ENCODE data around the gene WEE1.

DNA sequence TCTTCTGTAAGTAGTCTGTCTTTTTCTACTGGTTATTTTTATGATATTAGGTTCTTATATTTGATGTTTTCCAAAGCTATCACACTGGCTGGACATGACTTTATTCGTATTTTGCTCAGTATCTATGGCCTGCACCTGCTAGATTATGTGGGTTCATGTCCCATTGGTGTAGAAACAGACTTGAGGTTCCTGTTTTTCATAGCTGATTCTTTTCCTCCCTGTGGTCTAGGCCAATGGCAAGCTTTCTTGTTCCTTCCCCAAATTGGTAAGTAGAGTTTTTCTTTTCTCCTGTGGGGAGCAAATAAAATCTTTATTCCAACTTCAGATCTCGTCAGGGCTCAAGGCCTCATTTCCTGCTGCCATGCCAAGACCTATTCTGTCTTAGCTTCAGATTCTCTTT, 60.2 kb downstream of the WEE1 start:
- TF ChIP-seq, protein P1, sequence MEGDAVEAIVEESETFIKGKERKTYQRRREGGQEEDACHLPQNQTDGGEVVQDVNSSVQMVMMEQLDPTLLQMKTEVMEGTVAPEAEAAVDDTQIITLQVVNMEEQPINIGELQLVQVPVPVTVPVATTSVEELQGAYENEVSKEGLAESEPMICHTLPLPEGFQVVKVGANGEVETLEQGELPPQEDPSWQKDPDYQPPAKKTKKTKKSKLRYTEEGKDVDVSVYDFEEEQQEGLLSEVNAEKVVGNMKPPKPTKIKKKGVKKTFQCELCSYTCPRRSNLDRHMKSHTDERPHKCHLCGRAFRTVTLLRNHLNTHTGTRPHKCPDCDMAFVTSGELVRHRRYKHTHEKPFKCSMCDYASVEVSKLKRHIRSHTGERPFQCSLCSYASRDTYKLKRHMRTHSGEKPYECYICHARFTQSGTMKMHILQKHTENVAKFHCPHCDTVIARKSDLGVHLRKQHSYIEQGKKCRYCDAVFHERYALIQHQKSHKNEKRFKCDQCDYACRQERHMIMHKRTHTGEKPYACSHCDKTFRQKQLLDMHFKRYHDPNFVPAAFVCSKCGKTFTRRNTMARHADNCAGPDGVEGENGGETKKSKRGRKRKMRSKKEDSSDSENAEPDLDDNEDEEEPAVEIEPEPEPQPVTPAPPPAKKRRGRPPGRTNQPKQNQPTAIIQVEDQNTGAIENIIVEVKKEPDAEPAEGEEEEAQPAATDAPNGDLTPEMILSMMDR (IDR thresholded peaks at IDR 0.05) = no peak
- TF ChIP-seq POLR2AphosphoS5 (IDR thresholded peaks at IDR 0.05; ENCODE audit: low read depth, low read length) (no peak), SIN3A (IDR thresholded peaks at IDR 0.05; ENCODE audit: borderline replicate concordance, insufficient read depth, low read depth, low read length) (no peak)
